Muscle layer of colon (tissue), 2 donors: ENCODE results near the gene TTR.

Experiments
- H3K27ac ChIP-seq: one replicate; pipeline ENCODE4 v1.7.0; 2013; ENCODE audit warnings: low read depth, mild to moderate bottlenecking, low read length, moderate library complexity
- H3K27me3 ChIP-seq, 2 donors: one replicate each; pipeline ENCODE4 v1.7.0; 2013; ENCODE audit warnings: low read length in 2 of 2, mild to moderate bottlenecking in 2 of 2; ENCODE audit not compliant: insufficient read depth in 2 of 2, control insufficient read depth in 1 of 2
- H3K36me3 ChIP-seq: one replicate; pipeline ENCODE4 v1.7.0; 2013; ENCODE audit warnings: mild to moderate bottlenecking, low read length; ENCODE audit not compliant: insufficient read depth
- H3K4me1 ChIP-seq: one replicate; pipeline ENCODE4 v1.7.0; 2013; ENCODE audit warnings: mild to moderate bottlenecking, low read length; ENCODE audit not compliant: insufficient read depth
- H3K4me3 ChIP-seq, 2 donors: one replicate each; pipeline ENCODE4 v1.7.0; 2013; ENCODE audit warnings: low read length in 2 of 2, low read depth in 1 of 2, mild to moderate bottlenecking in 1 of 2, moderate library complexity in 1 of 2
- H3K9ac ChIP-seq: one replicate; pipeline ENCODE4 v1.7.0; 2013; ENCODE audit warnings: low read length
- H3K9me3 ChIP-seq: one replicate; pipeline ENCODE4 v1.7.0; 2013; ENCODE audit warnings: mild to moderate bottlenecking, low read length
- donor health status: abdominal sarcoma.
- donor health status: Adenocarcinoma of cecum.

TTR gene

DNA sequence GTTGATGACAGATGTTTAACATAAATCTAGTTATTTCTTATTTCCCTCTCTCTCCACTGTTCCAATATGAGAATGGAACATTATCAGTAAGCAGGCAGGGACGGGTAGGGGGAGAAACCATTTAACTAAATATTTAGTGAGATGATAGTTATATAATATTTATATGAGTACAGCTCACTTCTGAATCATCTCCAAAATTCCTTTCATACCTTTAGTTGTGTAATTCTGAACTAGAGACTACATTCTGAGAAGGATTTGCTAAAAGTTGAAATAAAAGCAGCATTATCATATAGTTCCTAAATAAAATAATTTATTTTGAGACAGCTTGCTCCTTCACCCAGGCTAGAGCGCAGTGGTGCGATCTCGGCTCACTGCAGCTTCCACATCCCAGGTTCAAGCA is 51.3 kb downstream of the TTR start:
- Histone ChIP-seq H3K9me3 (no peaks in the 10 kb centered on the region), H3K4me3 (no peak overlapping the region), H3K36me3 (no peaks in the 10 kb centered on the region), H3K9ac (no peak overlapping the region), H3K4me1 (no peaks in the 10 kb centered on the region), H3K27ac (no peak overlapping the region), H3K27me3 (no peaks in the 10 kb centered on the region)

DNA sequence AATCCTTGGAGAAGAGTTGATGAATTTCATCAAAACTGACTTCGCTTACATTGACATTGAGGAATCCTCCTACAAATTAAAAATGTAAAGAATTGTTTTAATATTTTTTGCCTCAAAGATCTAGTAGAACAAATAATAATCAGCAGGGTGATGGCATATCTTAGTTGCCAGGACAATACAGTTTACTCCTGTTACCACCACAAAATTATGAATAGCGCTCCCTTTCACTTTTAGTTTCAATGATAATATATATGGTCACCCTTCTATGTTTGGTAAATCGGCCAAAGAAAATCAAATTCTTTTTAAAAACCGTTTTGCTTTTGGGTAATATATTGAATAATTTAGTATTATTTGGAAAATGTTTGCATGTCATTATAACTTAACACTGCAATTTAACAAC is 53.7 kb downstream of the TTR start:
- H3K9ac ChIP-seq: no peak overlapping the region
- H3K36me3 ChIP-seq: no peaks in the 10 kb centered on the region
- H3K27me3 ChIP-seq: no peaks in the 10 kb centered on the region
- H3K27ac ChIP-seq: no peak overlapping the region
- H3K4me3 ChIP-seq: no peak overlapping the region
- no peaks in the 10 kb centered on the region for H3K4me1 ChIP-seq
- no peaks in the 10 kb centered on the region for H3K9me3 ChIP-seq

DNA sequence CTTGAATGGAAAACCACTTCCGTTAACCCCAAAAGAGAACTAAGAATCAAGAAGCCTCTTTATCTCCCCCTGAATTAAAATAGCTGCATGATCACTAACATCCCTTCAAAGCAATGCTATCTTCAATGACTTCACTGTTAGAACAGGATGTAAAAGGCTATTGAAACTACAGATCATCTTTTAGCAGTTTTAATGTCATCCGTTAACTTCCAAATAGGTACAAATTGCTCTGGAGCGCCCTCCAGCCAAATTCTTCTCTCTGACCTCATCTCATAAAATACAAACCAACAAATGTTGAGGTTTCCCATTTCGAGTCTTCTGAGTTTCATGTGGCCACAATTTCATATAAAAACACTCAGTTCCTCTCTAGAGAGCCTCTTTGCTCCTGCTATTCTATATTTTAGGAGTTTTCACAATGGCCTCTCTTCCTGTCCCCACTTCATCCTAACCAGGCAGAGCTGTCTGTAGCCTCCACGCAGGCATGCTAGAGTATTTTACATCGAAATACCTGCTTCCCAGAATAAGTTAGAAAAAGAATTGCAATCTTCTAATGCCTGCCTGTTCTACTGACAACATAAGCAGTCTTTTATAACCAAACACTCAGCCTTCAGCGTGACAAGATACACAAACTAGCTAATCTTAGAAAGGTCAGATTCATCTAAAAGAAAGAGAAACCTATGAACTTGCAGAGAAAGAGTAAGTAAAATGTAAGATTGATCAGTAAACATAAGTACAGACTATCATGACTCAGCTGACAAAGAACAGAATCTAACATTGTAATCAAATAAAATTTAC is 54.9 kb downstream of the TTR start:
- H3K27me3 ChIP-seq: no peaks in the 10 kb centered on the region
- H3K9ac ChIP-seq: no peak overlapping the region
- no peak overlapping the region for H3K27ac ChIP-seq
- H3K9me3 ChIP-seq: no peaks in the 10 kb centered on the region
- H3K36me3 ChIP-seq: no peaks in the 10 kb centered on the region
- H3K4me1 ChIP-seq: no peaks in the 10 kb centered on the region
- H3K4me3 ChIP-seq: no peak overlapping the region

DNA sequence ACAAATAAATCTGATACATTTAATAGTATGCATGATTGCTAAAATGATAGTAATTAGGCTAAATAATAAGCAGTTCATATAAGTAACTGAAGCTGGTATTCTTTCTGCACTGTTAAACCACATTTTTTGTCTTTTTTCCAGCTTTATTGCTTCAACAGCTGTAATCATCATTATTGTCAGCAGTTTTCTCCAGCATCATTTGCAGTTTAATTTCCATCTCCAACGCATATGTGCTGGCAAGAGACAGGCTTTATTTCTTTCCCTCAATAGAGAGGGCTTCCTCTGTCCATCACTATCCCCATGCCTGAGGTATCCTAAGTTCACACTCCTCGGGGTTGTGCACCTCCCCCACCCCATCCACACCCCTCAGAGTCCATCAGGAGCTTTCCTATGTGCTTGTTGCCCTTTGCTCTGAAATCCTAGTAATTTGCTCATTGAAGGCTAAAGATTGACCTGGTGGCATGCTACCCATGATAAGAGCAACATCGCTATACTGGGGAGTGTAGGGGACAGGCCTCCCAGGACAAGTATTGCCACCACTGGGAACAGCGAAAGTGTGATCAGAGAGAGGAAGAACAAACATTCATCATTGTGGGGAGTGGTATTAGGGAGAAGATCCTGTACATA is 55.6 kb downstream of the TTR start:
- H3K27ac ChIP-seq: no peak overlapping the region

More for the DNA sequence above, 55.6 kb downstream of the TTR start:
- Histone ChIP-seq H3K36me3 (no peaks in the 10 kb centered on the region), H3K9me3 (no peaks in the 10 kb centered on the region), H3K27me3 (no peaks in the 10 kb centered on the region), H3K4me3 (no peak overlapping the region), H3K9ac (no peak overlapping the region), H3K4me1 (no peaks in the 10 kb centered on the region)
